NCI-H446 (cell line): Measurements from ENCODE around the gene ATP2B3.

Source experiments
- DNase-seq, 2 experiments: peaks; one replicate each; lab custom pipeline; 2025; lab: John Stamatoyannopoulos, UW

The ATP2B3 gene

DNA sequence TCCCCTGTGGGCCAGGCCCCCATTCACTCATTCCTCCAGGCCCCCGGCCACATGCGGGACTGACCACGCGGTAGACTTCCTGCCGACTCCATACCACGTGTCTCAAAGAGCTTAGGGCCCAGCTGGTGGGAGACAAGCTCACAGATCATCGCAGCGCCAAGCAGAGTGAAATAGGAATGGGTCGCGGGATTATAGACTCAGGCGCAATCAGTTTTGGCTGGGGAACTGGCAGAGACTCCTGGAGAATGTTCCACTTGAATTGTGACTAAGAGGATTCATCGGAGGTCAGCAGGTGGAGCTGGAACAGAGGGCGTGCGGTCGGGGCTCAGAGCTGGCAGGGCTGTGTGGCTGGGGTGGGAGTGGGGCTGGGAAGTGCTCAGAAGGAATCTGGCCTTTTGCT lies 15.6 kb downstream of the ATP2B3 start:
- peak in 1 of 2 experiments; percentile 38 for DNase-seq

DNA sequence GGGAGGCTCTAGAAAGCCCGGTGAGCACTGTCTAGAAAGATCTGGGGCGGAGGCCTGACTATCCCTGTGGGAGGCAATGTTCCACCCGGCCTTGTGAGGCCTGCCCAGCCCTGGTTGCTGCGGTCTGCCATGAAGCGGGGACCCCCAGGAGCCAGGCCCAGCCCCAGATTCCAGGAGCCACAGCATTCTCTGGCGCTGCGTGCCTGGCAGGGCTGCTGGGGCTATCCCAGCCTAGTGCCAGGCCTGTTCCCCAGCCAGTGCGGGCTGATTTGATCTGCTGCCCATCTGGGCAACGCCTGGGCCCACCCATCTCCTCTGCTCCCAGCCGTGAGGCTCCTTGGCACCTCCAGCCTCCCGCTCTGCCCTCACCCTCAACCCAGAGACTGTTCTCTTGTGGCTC lies 19.6 kb downstream of the ATP2B3 start:
- peak in 1 of 2 experiments; percentile 34 for DNase-seq

DNA sequence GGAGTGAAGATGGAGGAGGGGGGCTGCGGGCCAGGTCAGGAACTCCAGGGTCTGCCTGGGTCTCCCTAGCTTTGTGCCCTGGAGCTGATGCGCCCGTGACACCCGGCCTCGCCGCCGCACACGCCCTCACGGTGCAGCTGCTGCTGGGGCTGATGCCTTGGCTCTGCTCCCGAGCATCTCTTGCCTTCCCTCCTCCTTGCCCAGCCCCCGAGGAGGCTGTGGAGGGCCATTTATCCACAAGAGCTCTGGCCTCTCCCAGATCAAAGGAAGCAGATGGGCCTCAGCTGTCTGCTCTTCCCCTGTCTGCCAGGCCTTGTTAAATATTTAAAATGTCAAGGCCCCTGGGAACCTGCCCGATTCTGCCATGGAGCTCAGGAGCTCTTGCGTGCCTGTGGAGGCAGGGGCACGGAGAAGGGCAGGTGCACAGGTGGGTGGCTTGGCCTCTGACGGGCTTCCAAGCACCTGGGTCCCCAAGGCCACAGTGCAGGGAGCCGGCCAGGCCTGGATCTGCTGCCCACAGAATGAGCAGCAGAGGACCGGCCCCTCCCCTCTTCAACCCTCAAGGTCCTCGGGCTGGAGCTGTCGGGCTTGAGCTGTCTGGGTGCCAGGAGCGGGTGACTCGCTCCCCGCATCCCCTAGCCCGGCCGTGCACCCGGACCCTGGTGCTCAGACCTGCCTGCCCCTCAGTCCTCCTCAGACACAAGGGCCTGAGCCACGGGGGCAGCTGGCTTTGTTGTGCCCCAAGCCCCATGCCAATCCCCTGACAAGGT lies 20.3 kb downstream of the ATP2B3 start:
- DNase-seq, result peak; percentile 48 to 78

DNA sequence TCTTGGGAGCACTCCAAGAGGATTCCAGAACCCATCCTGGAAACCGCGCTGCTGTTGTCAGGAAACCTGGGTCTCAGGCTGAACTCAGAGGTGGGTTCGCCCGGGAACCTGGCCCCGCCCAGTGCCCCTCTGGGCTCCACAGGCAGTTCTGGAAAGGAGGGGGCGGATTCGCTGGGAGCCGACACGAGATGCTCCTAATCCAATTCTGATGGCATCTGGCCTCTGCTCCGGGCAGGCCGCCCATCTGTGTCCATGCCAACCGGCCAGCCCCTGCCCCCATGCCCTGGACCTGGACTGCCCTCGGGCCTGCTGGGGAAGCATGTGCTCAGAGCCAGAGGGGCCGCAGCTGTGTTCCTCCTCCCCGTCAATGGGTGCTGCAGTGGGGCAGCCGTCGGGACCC lies 21.0 kb downstream of the ATP2B3 start:
- peak in 1 of 2 experiments; percentile 13 for DNase-seq

DNA sequence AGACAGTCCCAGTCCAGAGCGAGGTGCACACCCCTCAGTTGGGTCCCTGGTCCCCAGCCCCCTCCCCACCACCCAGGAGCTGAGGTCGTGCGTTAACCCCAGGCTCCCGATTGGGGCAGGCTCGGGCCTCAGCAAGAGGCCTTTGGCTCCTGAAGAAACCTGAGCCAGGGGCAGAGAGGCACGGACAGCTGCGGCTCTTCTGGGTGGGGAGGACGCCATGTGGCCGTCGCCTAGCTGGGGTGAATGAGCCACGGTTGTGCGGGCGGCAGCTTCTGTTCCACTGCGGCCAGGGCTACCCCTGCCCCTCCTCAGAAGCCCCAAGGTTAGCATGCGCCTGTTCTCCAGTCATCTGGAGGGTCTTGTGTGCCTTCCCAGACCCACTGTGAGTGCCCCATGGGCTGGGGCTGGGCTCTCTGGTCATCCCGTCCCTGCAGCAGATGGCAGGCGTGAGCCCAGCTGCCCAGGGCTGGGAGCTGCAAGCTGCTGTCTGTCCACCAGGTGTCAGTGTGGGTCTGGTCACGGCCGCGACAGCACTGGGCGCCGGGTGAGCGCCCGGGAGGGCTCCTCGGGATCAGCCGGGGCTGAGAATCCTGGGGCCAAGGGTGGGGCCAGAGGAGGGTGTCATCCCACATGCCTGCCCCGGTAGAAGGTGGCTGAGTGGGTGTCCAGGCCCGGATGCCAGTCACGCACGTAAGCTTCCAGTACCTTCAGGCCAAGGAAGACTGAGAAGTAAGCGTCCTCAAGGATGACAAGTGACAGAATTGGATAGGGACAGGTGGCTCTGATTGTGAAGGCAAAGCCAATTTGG lies 21.9 kb downstream of the ATP2B3 start:
- DNase-seq, result peak in 1 of 2 experiments; percentile 53

DNA sequence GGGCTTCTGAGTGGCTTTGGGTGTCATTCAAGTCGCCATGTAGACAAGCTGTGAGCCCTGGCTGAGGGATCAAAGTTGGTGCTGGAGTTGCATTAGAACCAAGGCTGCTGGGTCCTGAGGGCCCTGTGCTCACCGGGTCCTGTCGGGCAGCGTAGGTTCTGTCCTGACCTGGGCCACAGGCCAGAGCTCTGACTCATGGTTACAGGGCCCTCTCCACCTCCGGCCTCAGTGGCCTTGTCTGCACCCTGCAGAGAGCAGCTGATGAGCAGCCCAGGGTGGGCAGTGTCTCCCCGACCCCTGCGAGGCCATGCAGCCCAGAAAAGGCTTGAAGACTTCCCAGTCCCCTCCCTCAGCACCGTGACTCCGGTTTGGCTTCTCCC lies 22.5 kb downstream of the ATP2B3 start:
- DNase-seq, result no peak

DNA sequence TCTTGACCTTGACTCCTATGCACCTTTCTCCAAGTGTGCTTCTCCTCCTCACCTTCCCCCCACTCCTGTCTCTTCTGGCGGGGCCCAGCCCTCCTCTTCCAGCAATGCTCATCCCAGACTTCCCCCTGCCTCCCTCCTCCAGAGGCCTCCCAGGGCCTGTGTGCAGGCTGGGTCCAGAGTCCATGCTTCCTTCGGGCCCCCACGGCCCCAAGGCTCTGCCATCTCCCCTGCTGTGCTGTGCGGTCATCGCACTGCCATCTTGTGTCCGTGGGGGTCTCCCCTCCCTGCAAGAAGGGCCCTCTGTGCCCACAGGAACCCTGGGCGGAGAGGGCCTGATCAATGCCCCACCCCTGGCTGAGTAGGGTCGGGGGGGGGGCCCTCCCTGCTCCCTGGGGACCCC lies 27.3 kb downstream of the ATP2B3 start:
- DNase-seq, result no peak

DNA sequence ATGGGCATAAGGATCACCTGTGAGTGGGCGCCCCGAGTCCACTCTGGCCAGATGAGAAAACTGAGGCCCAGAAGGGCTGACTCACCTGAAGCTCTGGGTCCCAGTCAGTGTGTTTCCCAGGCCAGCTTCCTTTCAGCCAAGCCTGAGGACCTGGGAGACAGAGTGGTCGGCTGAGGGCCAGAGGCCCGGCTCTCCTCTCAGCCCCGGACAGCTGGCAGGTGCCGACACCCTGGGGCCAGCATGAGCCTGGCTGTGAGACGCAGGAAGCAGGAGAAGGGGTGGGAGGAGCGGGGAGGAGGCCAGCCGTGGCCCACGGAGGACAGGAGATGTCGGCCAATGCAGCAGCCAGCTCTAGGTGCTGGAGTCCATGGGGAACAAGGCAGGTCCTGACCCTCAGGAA lies 28.9 kb downstream of the ATP2B3 start:
- no peak for DNase-seq

DNA sequence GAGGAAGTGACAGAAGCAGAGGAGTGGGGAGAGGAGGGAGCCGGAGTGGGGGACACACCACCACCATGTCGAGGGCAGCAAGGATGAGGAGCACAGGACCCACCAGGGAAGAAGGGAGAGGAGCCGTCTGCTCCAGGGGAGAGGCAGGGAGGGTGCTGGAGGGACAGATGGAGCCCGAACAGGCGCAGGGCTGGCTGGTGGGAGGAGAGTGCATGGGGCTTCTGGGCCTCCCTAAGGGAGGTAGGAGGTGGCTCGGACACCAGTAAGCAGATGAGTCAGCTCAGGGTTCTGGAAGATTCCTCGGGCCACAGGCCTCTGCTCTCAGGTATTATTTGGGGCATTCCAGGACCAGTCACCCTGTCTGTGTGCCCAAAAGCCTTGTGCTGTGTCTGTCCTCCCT lies 29.8 kb downstream of the ATP2B3 start:
- no peak for DNase-seq

DNA sequence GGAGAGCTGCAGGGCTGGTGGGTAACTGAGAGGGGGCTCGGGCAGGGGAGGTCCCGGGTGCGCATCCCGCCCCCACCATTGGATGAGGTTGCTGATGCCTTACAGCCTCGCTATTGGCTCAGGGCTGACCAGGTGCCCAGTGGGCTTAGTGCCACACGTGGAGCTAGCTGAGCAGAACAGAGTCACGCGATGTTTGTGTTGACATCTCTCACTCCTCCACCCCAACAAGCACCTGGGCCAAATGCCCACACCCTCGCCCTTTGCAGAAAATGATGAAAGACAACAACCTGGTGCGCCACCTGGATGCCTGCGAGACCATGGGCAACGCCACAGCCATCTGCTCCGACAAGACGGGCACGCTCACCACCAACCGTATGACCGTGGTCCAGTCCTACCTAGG lies 31.8 kb downstream of the ATP2B3 start:
- DNase-seq, result no peak

DNA sequence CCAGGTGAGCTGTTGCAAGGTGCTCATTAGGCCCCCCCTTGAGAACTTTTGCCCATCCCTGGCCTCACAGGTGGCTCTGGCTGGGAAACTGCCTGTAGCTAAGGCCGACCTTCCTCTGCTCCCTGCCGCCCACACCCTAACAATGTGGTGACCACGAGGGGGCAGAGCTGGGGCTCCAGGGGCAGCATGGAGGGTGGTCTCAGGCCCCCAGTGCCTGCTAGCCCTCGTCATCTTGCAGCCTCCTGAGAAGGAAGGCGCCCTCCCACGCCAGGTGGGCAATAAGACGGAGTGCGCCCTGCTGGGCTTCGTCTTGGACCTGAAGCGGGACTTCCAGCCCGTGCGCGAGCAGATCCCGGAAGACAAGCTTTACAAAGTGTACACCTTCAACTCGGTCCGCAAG lies 32.4 kb downstream of the ATP2B3 start:
- DNase-seq, result no peak

DNA sequence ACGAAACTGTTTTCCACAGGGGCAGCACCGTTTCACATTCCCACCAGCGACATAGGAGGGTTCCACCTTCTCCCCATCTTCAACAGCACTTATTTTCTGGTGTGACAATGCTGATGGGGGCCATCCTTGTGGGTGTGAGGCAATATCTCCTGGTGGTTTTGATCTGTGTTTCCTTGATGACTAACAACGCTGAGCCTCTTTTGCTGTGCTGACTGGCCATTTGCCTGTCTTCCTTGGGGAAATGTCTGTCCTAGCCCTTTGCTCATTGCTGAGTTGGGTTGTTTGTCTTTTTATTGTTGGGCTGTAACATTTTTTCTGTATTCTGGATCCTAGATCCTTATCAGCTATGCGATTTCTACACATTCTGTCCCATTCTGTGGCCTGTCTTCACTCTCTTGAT lies 33.7 kb downstream of the ATP2B3 start:
- no peak for DNase-seq

DNA sequence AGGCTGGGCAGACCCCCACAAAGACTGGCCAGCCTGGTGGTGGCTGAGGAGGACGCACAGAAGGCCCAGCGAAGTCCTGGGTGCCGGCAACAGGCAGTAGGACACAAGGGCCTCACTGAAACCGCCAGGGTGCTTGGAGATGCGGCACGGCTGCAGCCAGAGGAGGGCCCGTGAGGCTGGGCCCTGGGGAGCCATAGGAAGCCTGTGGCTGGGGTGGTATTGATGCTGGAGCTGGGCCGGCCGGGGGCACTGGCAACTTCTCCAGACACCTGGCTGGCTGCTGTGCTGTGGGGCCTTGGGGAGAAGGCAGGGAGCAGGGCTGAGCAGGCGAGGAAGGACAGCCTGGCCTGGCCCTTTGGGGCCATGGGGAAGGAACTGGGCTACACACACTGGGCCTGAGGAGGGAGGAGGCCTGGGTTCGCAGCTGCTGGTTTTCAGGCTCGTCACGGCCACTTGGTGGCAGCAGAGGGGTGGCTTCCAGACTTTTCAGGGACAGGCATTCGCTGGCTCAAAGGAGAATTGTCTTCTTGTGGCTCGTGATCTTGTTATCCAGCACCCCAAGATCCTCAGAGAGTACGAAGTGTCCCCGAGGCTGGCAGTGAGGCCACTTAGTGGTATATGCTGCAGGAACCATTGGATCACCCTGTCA lies 37.2 kb downstream of the ATP2B3 start:
- DNase-seq, result peak in 1 of 2 experiments; percentile 55

DNA sequence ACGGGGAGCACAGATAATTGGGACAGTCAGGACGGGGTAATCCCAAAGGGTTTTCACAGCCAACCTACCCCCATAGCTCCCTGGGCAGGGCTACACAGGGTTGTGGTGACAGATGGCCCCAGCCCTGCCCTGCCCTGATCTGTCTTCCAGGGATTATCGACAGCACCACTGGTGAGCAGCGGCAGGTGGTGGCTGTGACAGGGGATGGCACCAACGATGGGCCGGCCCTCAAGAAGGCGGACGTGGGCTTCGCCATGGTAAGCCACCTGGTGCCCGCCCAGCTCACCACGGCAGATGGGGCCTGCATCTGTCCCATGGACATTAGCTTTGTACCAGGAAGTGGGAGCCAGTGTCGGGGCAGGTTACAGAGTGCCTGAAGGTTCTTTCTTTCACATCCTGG lies 39.3 kb downstream of the ATP2B3 start:
- no peak for DNase-seq

DNA sequence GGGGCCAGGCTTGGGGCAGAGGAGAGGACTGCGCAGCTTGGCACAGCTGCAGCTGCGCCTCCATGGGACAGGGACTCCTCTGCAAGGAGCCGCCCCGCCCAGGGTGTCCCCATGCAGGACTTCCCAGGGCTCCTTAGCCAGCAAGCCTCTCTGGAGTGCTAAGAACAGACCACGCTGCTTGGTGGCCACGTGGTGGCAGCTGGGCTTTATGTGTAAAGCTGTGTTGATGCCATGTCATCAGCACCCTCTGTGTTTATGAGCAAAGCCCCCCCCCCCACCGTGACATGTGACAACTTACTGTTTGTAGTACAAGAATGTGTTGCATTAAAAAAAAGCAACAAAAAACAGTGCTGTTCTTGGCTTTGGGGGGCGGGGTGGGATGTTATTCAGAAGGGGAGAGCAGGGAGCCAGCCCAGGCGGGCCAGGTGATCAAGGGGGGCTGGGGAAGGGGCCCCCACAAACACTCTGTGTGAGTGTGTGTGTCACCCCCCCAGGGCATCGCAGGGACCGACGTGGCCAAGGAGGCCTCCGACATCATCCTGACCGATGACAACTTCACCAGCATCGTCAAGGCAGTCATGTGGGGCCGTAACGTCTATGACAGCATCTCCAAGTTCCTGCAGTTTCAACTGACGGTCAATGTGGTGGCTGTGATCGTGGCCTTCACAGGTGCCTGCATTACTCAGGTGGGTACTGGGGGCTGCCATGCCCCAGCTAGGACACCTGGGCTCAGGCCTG lies 40.3 kb downstream of the ATP2B3 start:
- no peak for DNase-seq

DNA sequence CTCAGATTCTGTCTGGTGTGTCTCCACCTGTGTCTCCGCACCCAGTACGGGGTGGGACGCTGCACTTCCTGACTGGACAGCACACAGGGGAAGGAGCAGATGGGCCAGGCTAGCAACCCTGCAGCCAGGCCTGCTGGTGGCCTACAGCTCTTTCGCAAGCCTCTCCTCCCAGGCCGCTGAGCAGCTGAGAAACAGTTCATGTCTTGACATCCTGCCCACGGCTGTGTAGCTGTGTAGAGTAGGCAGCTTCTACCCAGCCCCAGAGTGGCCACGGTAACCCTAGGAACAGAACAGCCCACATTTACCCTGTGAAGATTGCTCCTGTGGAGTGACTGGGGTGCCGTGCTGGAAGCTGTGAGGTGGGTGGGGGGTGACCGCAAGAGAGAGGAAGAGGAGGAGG lies 42.6 kb downstream of the ATP2B3 start:
- DNase-seq, result no peak

DNA sequence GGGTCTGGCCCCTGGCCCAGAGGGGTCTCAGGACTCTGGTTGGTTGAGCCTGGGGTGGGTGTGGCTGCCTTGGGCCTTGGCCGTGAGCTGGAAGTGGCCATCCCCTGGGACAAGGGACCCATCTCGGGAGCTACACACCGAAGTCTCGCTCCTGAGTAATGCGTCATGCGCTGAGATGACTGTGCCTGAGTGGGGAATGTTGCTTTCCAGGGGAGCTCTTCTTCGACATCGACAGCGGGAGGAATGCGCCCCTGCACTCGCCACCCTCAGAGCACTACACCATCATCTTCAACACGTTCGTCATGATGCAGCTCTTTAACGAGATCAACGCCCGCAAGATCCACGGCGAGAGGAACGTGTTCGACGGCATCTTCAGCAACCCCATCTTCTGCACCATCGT lies 43.0 kb downstream of the ATP2B3 start:
- no peak for DNase-seq

DNA sequence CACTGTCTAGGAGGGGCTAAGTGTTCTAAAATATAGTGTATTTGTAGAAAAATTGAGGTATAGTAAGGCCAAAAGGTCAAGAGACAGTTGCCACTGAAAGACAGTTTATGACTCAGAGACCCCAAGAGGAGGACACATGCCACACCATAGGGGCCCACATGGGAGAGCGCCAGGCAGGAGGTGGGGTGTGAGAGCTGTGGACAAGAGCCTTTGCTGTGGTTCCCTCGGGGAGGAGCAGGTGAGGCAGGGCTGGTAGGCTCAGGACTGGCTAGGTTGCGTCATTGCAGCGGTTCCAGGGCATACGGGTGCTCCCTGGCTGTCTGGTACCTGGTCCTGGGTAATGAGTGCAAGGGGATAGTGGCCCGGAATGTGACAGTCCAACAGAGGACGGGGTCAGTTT lies 43.9 kb downstream of the ATP2B3 start:
- DNase-seq, result no peak

DNA sequence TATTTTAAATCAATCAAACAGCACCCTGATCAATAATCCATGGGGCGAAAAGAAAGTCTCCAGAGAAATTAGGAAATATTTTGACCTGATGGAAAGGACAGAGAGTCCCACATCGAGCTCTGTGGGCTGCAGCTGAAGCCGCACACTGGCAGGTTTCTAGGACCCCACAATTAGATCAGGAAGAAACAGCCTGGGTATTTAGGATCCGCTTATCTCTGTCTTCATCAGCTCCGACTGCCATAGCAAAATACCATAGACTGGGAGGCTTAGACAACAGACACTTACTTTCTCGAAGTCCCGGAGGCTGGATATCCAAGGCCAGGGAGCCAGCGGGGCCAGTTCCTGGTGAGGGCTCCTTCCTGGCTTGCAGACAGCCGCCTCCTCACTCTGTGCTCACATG lies 45.1 kb downstream of the ATP2B3 start:
- no peak for DNase-seq

DNA sequence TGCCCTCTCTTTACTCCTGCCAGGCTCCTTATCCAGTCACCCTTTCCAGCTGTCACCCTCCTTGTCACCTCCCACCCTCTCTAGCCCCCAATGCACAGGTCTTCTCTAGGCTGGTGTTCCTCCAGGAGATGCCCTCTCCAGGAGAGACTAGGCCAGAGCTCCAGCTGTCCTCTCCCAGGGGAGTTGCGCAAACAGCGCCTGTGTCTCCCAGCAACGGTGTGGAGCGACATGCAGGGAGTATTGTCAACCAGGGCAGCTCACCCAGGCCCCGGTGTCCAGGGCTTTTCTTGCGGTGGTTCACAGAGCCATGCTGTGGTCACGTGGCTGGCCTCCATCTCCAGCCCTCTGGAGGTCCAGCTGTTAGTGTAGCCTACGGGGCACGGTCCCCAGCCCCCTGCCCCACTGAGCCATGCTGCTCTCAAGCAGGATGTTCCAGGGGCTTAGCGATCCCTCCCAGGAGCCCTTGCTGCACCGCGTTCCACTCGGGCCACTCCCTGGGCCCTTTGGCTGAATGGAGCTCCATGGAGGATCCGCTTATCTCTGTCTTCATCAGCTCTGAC lies 46.7 kb downstream of the ATP2B3 start:
- no peak for DNase-seq

DNA sequence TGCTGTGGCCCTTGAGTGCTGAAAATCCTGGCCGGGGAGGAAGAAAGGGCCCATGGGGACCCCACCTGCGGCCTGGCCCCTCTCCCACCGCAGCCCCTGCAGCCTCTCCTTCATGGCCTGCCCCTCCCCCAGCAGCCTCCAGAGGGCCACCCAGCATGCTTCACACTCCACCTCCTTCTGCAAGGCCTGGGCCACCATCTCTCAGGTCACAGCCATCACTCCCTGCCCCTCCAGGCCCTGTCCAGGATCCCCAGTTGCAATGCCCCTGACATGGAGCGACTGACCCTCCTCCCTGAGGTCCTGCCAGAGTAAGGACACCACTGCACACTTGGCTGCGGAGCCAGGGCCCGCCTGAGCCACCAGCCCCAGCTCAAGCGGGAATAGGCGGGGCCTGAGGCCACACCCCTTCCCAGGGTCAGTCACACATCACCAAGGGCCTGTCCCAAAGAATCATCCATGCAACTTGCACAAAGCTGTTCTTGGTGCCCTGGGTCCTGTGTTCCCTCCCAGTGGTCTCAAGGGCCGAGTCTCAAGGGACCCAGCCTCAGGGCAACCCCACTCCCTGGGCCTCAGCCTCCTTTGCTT lies 48.6 kb downstream of the ATP2B3 start:
- no peak for DNase-seq
